Measurements from ENCODE around the gene RPL10L. TPM values are rescaled to one million over a fixed set of nuclear protein-coding genes. Genes with fewer than 3 reads are reported as not detected.

RPL10L gene
- total RNA-seq, result 10 to 100 TPM in 1 of 3 donors, 1 to 10 TPM in 2; 6.0 to 15.8 (median 6.7) TPM
- long read RNA-seq, donor 1, partial matches to known transcripts, result 0 of 1 reads
- long read RNA-seq, donor 1, other reads (novel, unspliced or antisense), result 0 of 1 reads
- long read RNA-seq, donor 2, partial matches to known transcripts, result 0 of 2 reads
- long read RNA-seq, donor 2, other reads (novel, unspliced or antisense), result 2 of 2 reads

DNA sequence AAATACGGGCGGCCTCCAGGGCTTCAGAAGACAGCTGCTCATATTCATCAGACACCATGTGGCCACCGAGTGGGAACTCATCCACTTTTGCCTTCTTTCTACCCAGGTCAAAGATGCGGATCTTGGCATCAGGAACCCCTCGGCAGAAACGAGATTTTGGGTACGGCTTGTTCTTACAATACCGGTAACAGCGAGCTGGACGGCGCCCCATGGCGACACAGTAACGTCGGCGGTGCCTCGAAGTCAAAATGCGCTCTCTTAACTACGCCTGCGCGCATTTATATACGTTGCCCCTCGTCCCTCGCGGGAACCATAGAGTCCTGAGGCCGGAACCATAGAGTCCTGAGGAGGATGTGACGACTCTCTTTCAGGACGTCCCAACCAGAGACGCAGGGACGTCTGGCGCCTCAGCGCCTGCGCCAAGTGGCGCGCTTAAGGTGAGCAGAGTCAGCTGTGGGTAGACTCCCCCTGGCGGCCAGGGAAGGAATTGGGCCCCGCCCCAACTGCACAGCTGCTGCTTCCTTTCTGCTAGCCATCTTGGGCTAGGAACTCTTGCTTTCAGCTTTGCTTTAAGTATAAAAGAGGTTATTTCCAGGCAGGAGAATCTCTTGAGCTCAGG, at the start of gene RPL10L:
TSS of gene RPL10L (minus strand) at position 256 of the 619 bp plus-strand sequence. CDS start at position 211, 45 bp downstream.
- Histone ChIP-seq H3K4me3 (no peak within 1 kb of the TSS), H3K4me1 (ENCODE audit: low read depth) (no peaks in the 10 kb centered on the region), H3K36me3 (ENCODE audit: low read depth) (no peaks in the 10 kb centered on the region), H3K9me3 (no peaks in the 10 kb centered on the region)
- DNase-seq (peak in 1 of 3 donors; percentile 50), ATAC-seq (no peak)
- TF ChIP-seq, protein P1, sequence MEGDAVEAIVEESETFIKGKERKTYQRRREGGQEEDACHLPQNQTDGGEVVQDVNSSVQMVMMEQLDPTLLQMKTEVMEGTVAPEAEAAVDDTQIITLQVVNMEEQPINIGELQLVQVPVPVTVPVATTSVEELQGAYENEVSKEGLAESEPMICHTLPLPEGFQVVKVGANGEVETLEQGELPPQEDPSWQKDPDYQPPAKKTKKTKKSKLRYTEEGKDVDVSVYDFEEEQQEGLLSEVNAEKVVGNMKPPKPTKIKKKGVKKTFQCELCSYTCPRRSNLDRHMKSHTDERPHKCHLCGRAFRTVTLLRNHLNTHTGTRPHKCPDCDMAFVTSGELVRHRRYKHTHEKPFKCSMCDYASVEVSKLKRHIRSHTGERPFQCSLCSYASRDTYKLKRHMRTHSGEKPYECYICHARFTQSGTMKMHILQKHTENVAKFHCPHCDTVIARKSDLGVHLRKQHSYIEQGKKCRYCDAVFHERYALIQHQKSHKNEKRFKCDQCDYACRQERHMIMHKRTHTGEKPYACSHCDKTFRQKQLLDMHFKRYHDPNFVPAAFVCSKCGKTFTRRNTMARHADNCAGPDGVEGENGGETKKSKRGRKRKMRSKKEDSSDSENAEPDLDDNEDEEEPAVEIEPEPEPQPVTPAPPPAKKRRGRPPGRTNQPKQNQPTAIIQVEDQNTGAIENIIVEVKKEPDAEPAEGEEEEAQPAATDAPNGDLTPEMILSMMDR (IDR thresholded peaks at IDR 0.05), result no peak
- intact Hi-C loops (cut with DNase I, micrococcal nuclease), result no loop called here

DNA sequence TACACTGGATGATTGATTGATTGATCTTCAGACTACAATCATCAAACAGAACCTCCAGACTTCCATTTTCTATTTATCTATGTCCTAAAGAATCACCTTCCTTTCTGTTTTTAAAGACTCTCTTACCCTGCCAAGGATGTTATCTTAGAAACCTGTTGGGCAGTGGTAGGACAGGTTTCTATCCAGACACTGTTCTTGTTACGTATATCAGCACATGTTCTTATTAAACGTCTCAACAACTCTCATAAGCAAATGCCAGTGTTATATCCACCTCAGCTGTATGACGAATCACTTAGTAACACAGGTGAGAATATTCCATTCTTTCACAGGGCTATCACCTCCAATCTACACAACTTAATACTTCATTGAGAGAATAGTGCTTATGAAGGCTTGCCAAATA, 40.2 kb upstream of the RPL10L start:
- Histone ChIP-seq H3K36me3 (ENCODE audit: low read depth) (no peaks in the 10 kb centered on the region), H3K4me1 (ENCODE audit: low read depth) (no peaks in the 10 kb centered on the region), H3K9me3 (peaks cover 6% of the 10 kb centered on the region), H3K4me3 (no peak overlapping the region)
- no peak for ATAC-seq
- no peak for DNase-seq
- TF ChIP-seq, protein P1 (IDR thresholded peaks at IDR 0.05), result no peak
- intact Hi-C loops (cut with DNase I, micrococcal nuclease), result no loop called here

DNA sequence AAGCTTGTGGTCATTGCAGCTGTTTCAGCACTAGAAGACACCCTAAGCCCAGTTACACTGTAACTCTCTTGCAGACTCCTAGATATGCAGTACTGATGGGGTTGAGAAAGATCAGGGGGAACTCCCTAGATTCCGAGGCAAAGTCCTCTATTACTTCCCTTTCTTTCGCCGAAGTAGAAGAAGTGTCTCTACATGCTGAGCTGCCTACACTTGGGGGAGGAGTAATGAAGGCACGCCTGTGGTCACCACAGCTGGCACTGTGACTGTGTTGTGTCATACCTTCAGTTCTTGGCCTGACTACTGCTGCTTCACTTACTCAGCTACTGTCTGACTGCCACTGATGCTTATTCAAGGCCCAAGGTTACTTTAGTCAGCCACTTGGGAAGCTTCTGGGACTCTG, 35.1 kb upstream of the RPL10L start:
- TF ChIP-seq, protein P1 (IDR thresholded peaks at IDR 0.05), result no peak
- Histone ChIP-seq H3K9me3 (peaks cover 43% of the 10 kb centered on the region), H3K4me3 (no peak overlapping the region), H3K36me3 (ENCODE audit: low read depth) (no peaks in the 10 kb centered on the region), H3K4me1 (ENCODE audit: low read depth) (no peaks in the 10 kb centered on the region)
- ATAC-seq (no peak), DNase-seq (no peak)
- intact Hi-C loops (cut with DNase I, micrococcal nuclease), result no loop called here

DNA sequence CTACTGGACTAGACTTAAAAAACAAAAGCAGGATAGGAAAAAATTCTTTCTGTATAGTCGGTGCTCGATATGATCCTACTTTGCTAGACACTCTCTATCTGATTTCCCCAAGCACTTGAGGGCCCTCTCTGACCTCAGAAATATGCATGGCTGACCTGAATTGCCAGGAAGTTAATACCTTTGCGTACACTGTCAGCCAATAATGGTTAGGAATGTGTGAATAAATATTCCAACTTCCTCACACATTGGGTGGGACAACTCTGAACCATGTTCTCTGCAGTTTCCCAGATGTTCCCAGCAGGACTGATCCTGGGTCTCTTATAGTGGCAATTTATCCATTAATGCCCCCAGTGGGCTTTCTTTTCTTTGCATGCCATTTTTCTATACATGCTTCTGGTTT, 20.5 kb upstream of the RPL10L start:
- no peak overlapping the region for H3K4me3 ChIP-seq
- TF ChIP-seq, protein P1 (IDR thresholded peaks at IDR 0.05), result no peak
- peak; percentile 54 for ATAC-seq
- H3K9me3 ChIP-seq, result no peaks in the 10 kb centered on the region
- intact Hi-C loops (cut with DNase I, micrococcal nuclease), result no loop called here
- no peaks in the 10 kb centered on the region for H3K36me3 ChIP-seq (ENCODE audit: low read depth)
- H3K4me1 ChIP-seq (ENCODE audit: low read depth), result no peaks in the 10 kb centered on the region
- DNase-seq, result no peak

DNA sequence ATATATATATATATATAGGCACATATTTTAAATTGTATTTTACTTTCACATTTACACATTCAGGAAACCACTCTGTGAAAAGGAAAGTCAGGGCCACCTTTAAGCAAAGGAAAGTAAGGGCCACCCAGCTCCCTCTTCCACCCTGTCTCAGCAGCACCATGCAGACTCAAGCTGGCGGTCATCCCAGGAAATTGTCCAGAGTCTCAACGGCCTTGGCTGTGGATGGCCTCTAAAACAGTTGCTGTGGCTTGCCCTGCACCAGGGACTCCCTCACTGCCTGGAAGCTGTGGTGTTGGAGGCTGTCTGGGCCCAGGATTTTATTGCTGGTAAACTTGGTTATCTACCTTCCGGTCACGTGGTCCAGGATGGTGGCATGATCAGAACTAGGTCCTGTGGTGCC, 11.8 kb upstream of the RPL10L start:
- Histone ChIP-seq H3K4me1 (ENCODE audit: low read depth) (no peaks in the 10 kb centered on the region), H3K4me3 (no peak overlapping the region), H3K36me3 (ENCODE audit: low read depth) (no peaks in the 10 kb centered on the region), H3K9me3 (peaks cover 4% of the 10 kb centered on the region)
- ATAC-seq (no peak), DNase-seq (no peak)
- intact Hi-C loops (cut with DNase I, micrococcal nuclease), result no loop called here
- TF ChIP-seq, protein P1 (IDR thresholded peaks at IDR 0.05), result no peak
